Skeletal muscle satellite cell (primary cell): ENCODE results near the gene IQCE.

Experiments used
- H3K27me3 ChIP-seq: 2 replicates; pipeline ENCODE4 v1.7.0; 2013; ENCODE audit warnings: low read length; ENCODE audit not compliant: control insufficient read depth, insufficient read depth
- H3K36me3 ChIP-seq: 2 replicates; pipeline ENCODE4 v1.7.0; 2013; ENCODE audit warnings: mild to moderate bottlenecking, control low read depth, low read length; ENCODE audit not compliant: insufficient read depth
- H3K4me1 ChIP-seq: 2 replicates; pipeline ENCODE4 v1.7.0; 2013; ENCODE audit warnings: low read length; ENCODE audit not compliant: control insufficient read depth, insufficient read depth
- H3K4me2 ChIP-seq: 2 replicates; pipeline ENCODE4 v1.7.0; 2013; ENCODE audit warnings: mild to moderate bottlenecking, low read length
- H3K4me3 ChIP-seq: 2 replicates; pipeline ENCODE4 v1.7.0; 2013; ENCODE audit warnings: low read length
- H3K9ac ChIP-seq: 2 replicates; pipeline ENCODE4 v1.7.0; 2013; ENCODE audit warnings: mild to moderate bottlenecking, low read depth, low read length, moderate library complexity
- H3K9me3 ChIP-seq: replicated peaks from 2 replicates; pipeline ENCODE4 v1.7.0; 2013; ENCODE audit warnings: mild to moderate bottlenecking, control low read depth, low read length

The IQCE gene

DNA sequence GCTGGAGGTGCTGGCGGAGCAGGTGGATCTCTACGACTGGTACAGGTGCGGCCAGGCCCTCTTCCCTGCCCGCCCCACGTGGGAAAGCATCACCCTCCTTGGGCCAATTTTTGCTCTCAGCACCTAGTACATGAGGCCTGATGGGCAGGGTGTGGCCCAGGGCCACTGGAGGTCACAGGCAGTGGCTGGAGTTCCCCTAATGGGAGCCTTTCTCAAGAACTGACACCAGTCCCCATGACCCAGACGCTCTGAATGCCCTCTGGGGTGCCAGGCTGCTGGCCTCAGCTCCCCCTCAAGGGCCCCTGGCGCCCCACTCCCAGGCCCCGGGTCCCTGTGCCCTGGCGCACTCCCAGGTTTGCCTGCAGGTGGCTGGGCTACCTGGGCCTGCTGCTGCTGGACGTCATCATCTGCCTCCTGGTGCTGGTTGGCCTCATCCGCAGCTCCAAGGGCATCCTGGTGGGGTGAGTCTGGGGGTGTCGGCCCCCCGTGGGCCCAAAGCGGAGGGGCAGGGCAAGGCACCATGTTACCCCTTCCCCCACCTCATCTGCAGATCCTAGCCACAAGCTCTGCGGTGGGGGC, 88.9 kb downstream of the IQCE start:
- H3K4me2 ChIP-seq = no peak overlapping the region
- no peaks in the 10 kb centered on the region for H3K27me3 ChIP-seq
- H3K4me1 ChIP-seq = peaks cover 12% of the 10 kb centered on the region
- peaks cover 37% of the 10 kb centered on the region for H3K36me3 ChIP-seq
- no peak overlapping the region for H3K9ac ChIP-seq
- H3K4me3 ChIP-seq = no peak overlapping the region
- H3K9me3 ChIP-seq = no peaks in the 10 kb centered on the region

- H3K4me2 ChIP-seq = no peak overlapping the region
- no peak overlapping the region for H3K4me3 ChIP-seq
- peaks cover 45% of the 10 kb centered on the region for H3K36me3 ChIP-seq
- H3K27me3 ChIP-seq = no peaks in the 10 kb centered on the region
- no peaks in the 10 kb centered on the region for H3K9me3 ChIP-seq
- peaks cover 12% of the 10 kb centered on the region for H3K4me1 ChIP-seq
- H3K9ac ChIP-seq = no peak overlapping the region
Measured at GRCh38 chr7:2649139-2649838, 90.5 kb downstream of the IQCE start.

GRCh38 chr7:2649991-2650390, 91.2 kb downstream of the IQCE start:
- H3K4me2 ChIP-seq = no peak overlapping the region
- H3K9me3 ChIP-seq = no peaks in the 10 kb centered on the region
- no peak overlapping the region for H3K4me3 ChIP-seq
- H3K27me3 ChIP-seq = no peaks in the 10 kb centered on the region
- peaks cover 45% of the 10 kb centered on the region for H3K36me3 ChIP-seq
- H3K4me1 ChIP-seq = peaks cover 5% of the 10 kb centered on the region
- no peak overlapping the region for H3K9ac ChIP-seq

DNA sequence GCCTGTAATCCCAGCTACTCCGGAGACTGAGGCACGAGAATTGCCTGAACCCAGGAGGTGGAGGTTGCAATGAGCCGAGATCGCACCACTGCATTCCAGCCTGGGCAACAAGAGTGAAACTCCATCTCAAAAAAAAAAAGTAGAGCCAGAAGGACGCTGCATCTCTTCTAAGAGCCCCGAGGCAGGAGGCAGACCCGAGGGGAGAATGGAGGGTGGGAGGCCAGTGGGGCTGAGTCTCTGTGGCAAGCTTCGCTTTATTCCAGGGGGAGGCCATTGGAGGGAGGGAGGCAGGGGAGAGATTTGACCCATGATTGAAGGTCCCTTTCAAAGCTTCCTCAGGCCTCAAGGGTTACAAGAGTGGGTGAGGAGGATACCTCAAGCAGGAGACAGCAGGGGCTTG, 91.7 kb downstream of the IQCE start:
- no peaks in the 10 kb centered on the region for H3K9me3 ChIP-seq
- no peak overlapping the region for H3K9ac ChIP-seq
- H3K4me3 ChIP-seq = no peak overlapping the region
- peaks cover 45% of the 10 kb centered on the region for H3K36me3 ChIP-seq
- H3K4me1 ChIP-seq = peaks cover under 1% of the 10 kb centered on the region
- H3K27me3 ChIP-seq = no peaks in the 10 kb centered on the region
- H3K4me2 ChIP-seq = no peak overlapping the region

- H3K9ac ChIP-seq = no peak overlapping the region
- H3K36me3 ChIP-seq = peaks cover 47% of the 10 kb centered on the region
- no peak overlapping the region for H3K4me3 ChIP-seq
- no peaks in the 10 kb centered on the region for H3K27me3 ChIP-seq
- no peaks in the 10 kb centered on the region for H3K9me3 ChIP-seq
- no peaks in the 10 kb centered on the region for H3K4me1 ChIP-seq
- H3K4me2 ChIP-seq = no peak overlapping the region
Measured at GRCh38 chr7:2651336-2651735, 92.6 kb downstream of the IQCE start.

GRCh38 chr7:2651847-2652735, 93.3 kb downstream of the IQCE start:
- H3K4me2 ChIP-seq = no peak overlapping the region
- H3K4me1 ChIP-seq = no peaks in the 10 kb centered on the region
- no peaks in the 10 kb centered on the region for H3K27me3 ChIP-seq
- no peak overlapping the region for H3K9ac ChIP-seq
- no peaks in the 10 kb centered on the region for H3K9me3 ChIP-seq
- H3K36me3 ChIP-seq = peaks cover 54% of the 10 kb centered on the region
- H3K4me3 ChIP-seq = no peak overlapping the region

GRCh38 chr7:2652736-2653060, 93.9 kb downstream of the IQCE start:
- H3K4me2 ChIP-seq = no peak overlapping the region
- no peaks in the 10 kb centered on the region for H3K27me3 ChIP-seq
- H3K4me3 ChIP-seq = no peak overlapping the region
- no peaks in the 10 kb centered on the region for H3K4me1 ChIP-seq
- peaks cover 54% of the 10 kb centered on the region for H3K36me3 ChIP-seq
- H3K9ac ChIP-seq = no peak overlapping the region
- H3K9me3 ChIP-seq = no peaks in the 10 kb centered on the region

- no peak overlapping the region for H3K4me3 ChIP-seq
- no peaks in the 10 kb centered on the region for H3K27me3 ChIP-seq
- no peak overlapping the region for H3K4me2 ChIP-seq
- H3K9me3 ChIP-seq = no peaks in the 10 kb centered on the region
- peaks cover 47% of the 10 kb centered on the region for H3K36me3 ChIP-seq
- no peaks in the 10 kb centered on the region for H3K4me1 ChIP-seq
- no peak overlapping the region for H3K9ac ChIP-seq
Measured at GRCh38 chr7:2654059-2654458, 95.3 kb downstream of the IQCE start.

- H3K9ac ChIP-seq = no peak overlapping the region
- H3K4me2 ChIP-seq = no peak overlapping the region
- H3K27me3 ChIP-seq = no peaks in the 10 kb centered on the region
- no peak overlapping the region for H3K4me3 ChIP-seq
- no peaks in the 10 kb centered on the region for H3K9me3 ChIP-seq
- peaks cover 45% of the 10 kb centered on the region for H3K36me3 ChIP-seq
- H3K4me1 ChIP-seq = no peaks in the 10 kb centered on the region
Measured at GRCh38 chr7:2655870-2656614, 97.3 kb downstream of the IQCE start.

DNA sequence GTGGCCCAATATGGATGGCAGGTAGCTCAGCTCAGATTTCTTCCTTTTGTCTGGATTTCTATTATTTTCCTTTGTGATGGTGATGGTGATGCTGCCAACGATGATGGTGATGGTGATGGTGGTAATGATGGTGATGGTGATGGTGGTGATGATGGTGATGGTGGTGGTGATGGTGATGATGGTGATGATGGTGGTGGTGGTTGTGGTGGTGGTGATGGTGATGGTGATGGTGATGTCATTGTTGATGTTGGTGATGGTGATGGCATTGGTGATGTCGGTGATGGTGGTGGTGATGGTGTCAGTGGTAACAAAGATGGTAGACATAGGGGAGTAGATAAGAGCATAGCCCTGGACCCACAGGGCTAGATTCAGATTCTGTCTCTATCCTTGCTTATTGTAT, 98.4 kb downstream of the IQCE start:
- Histone ChIP-seq H3K4me2 (no peak overlapping the region), H3K27me3 (no peaks in the 10 kb centered on the region), H3K36me3 (peaks cover 45% of the 10 kb centered on the region), H3K9ac (no peak overlapping the region), H3K4me3 (no peak overlapping the region), H3K4me1 (no peaks in the 10 kb centered on the region), H3K9me3 (no peaks in the 10 kb centered on the region)

DNA sequence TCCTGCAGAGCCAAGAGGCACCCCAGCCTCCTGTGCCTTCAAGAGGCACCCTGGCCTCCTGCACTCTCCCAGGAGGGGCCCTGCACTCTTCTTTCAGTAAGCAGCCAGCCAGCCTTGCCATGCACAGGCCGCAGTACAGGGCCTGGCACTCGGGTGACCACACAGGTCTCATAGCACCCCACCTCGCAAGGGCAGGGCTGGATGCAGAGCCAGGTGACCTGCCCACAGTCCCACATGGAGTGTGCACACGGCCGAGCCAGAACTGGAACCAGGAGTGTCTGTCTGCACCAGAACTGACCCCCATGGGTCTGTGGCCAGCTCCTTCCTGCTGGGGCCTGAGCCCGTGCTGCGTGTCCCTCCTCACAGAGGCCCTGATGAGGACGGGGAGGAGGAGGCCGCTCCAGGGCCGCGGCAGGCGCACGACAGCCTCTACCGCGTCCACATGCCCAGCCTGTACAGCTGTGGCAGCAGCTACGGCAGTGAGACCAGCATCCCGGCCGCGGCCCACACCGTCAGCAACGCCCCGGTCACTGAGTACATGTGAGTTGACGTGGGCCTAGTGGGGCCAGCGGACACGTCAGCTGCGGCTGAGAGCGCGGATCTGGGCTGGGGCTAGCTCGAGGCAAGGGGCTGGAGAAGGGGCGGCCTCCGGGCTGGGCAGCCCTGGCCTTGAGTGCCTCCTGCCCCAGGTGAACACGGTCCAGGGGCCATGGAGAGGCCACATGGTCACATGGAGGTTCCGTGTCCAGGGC, 99.3 kb downstream of the IQCE start:
- H3K9ac ChIP-seq = no peak overlapping the region
- no peak overlapping the region for H3K4me3 ChIP-seq
- no peaks in the 10 kb centered on the region for H3K9me3 ChIP-seq
- peaks cover 44% of the 10 kb centered on the region for H3K36me3 ChIP-seq
- no peak overlapping the region for H3K4me2 ChIP-seq
- no peaks in the 10 kb centered on the region for H3K4me1 ChIP-seq
- H3K27me3 ChIP-seq = no peaks in the 10 kb centered on the region
